Neural progenitor cell (in vitro differentiated cells): ENCODE results near the gene BRD3. TPM values are rescaled to one million over a fixed set of nuclear protein-coding genes. Genes with fewer than 3 reads are reported as not detected.
"Not testable (repeated sequence)": the region's sequence is repeated elsewhere in the genome, so short reads cannot be mapped to it uniquely, and the experiment has no call there.

Source experiments
- DNase-seq: peaks from one replicate; pipeline ENCODE4 v3.0.0-alpha.2; 2016; ENCODE audit warnings: low spot score
- H2AFZ ChIP-seq: fragments of 200-600 bp; sonication (generic); replicated peaks from 2 replicates; pipeline ENCODE4 v1.6.1; 2016; ENCODE audit warnings: antibody characterized with exemption
- H3F3A ChIP-seq: fragments of 200-600 bp; sonication (generic); 2 replicates; pipeline ENCODE4 v1.6.1; 2016; ENCODE audit warnings: antibody characterized with exemption, low read depth
- H3K27ac ChIP-seq: fragments of 200-600 bp; sonication (generic); 2 replicates; pipeline ENCODE4 v1.5.1; 2016; ENCODE audit warnings: mild to moderate bottlenecking
- H3K27me3 ChIP-seq: fragments of 200-600 bp; sonication (generic); 2 replicates; pipeline ENCODE4 v1.6.1; 2016; ENCODE audit warnings: mild to moderate bottlenecking, moderate library complexity
- H3K36me3 ChIP-seq: fragments of 200-600 bp; sonication (generic); 2 replicates; pipeline ENCODE4 v1.5.1; 2016
- H3K4me1 ChIP-seq: fragments of 200-600 bp; sonication (generic); 2 replicates; pipeline ENCODE4 v1.6.1; 2016; ENCODE audit warnings: mixed run types
- H3K4me2 ChIP-seq: fragments of 200-600 bp; sonication (generic); 2 replicates; pipeline ENCODE4 v1.6.1; 2016
- H3K4me3 ChIP-seq: fragments of 200-600 bp; sonication (generic); 2 replicates; pipeline ENCODE4 v1.5.1; 2016
- H3K79me2 ChIP-seq: fragments of 200-600 bp; sonication (generic); 2 replicates; pipeline ENCODE4 v1.6.1; 2016; ENCODE audit warnings: low read depth
- H3K9ac ChIP-seq: fragments of 200-600 bp; sonication (generic); 2 replicates; pipeline ENCODE4 v1.6.1; 2016
- H3K9me3 ChIP-seq: fragments of 200-600 bp; sonication (generic); 2 replicates; pipeline ENCODE4 v1.5.1; 2016; ENCODE audit warnings: low read depth
- H4K20me1 ChIP-seq: fragments of 200-600 bp; sonication (generic); 2 replicates; pipeline ENCODE4 v1.6.1; 2016; ENCODE audit warnings: low read depth
- H3K27ac Mint-ChIP-seq: 3 replicates; pipeline ENCODE4 v1.8.0; 2021; ENCODE audit warnings: mixed read lengths
- H3K27me3 Mint-ChIP-seq: 2 replicates; pipeline ENCODE4 v1.8.0; 2022; ENCODE audit warnings: low read depth, mild to moderate bottlenecking, inconsistent platforms, moderate library complexity, mixed read lengths; ENCODE audit not compliant: insufficient read depth
- H3K36me3 Mint-ChIP-seq: 3 replicates; pipeline ENCODE4 v1.8.0; 2021; ENCODE audit warnings: mixed read lengths
- H3K4me1 Mint-ChIP-seq: 3 replicates; pipeline ENCODE4 v1.8.0; 2021; ENCODE audit warnings: mixed read lengths
- H3K4me3 Mint-ChIP-seq: 3 replicates; pipeline ENCODE4 v1.8.0; 2021; ENCODE audit warnings: mild to moderate bottlenecking, moderate library complexity, mixed read lengths
- H3K9me3 Mint-ChIP-seq: 3 replicates; pipeline ENCODE4 v1.8.0; 2020; ENCODE audit warnings: mixed read lengths
- EZH2 ChIP-seq: fragments of 200-600 bp; sonication (generic); IDR thresholded peaks from 2 replicates; pipeline ENCODE4 v1.6.1; 2017; ENCODE audit warnings: antibody characterized with exemption, mild to moderate bottlenecking, moderate library complexity
- EZH2phosphoT487 ChIP-seq: fragments of 200-600 bp; sonication (generic); IDR thresholded peaks from 2 replicates; pipeline ENCODE4 v1.6.1; 2017; ENCODE audit warnings: antibody characterized with exemption
- total RNA-seq: library from RNA; depleted of rRNA; stranded (reverse); fragments of >200 nt; gene quantifications from 2 replicates; pipeline ENCODE4 v1.2.3, GENCODE V29; 2015; ENCODE audit warnings: low replicate concordance
- TF ChIP-seq, protein P1 (sequence below): fragments of 200-600 bp; sonication (generic); IDR thresholded peaks from 2 replicates; pipeline ENCODE4 v1.5.1; 2017; ENCODE audit warnings: antibody characterized with exemption, mild to moderate bottlenecking

BRD3 gene
- total RNA-seq, 1 donor from 2014 or later: 14.8 TPM

DNA sequence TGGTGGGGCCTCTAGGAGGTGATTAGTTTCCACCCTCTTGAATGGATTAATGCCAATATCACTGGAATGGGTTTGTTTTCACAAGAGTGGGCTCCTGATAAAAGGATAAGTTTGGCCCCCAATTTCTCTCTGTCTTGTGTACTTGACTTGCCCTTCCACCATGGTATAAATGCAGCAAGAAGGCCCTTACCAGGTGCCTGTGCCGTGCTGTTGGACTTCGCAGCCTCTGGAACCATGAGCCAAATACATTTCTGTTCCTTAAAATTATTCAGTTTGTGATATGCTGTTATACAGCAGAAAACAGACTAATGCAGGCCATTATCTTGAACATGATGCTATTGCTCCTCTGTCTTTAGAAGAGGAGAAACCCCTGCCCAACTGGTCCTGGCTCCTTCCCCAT is 17.8 kb upstream of the BRD3 start:
- Mint-ChIP-seq H3K27ac (no peak overlapping the region), H3K4me1 (no peaks in the 10 kb centered on the region), H3K36me3 (no peaks in the 10 kb centered on the region), H3K4me3 (no peak overlapping the region), H3K27me3 (peaks cover 7% of the 10 kb centered on the region), H3K9me3 (peaks cover 15% of the 10 kb centered on the region)
- TF ChIP-seq, protein P1, sequence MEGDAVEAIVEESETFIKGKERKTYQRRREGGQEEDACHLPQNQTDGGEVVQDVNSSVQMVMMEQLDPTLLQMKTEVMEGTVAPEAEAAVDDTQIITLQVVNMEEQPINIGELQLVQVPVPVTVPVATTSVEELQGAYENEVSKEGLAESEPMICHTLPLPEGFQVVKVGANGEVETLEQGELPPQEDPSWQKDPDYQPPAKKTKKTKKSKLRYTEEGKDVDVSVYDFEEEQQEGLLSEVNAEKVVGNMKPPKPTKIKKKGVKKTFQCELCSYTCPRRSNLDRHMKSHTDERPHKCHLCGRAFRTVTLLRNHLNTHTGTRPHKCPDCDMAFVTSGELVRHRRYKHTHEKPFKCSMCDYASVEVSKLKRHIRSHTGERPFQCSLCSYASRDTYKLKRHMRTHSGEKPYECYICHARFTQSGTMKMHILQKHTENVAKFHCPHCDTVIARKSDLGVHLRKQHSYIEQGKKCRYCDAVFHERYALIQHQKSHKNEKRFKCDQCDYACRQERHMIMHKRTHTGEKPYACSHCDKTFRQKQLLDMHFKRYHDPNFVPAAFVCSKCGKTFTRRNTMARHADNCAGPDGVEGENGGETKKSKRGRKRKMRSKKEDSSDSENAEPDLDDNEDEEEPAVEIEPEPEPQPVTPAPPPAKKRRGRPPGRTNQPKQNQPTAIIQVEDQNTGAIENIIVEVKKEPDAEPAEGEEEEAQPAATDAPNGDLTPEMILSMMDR: no peak
- TF ChIP-seq EZH2phosphoT487: no peak
- Histone ChIP-seq H3K36me3 (no peaks in the 10 kb centered on the region), H3F3A (no peaks in the 10 kb centered on the region), H4K20me1 (no peaks in the 10 kb centered on the region), H3K4me1 (no peaks in the 10 kb centered on the region), H3K9ac (no peak overlapping the region), H2AFZ (no peak overlapping the region), H3K27ac (no peak overlapping the region), H3K79me2 (no peaks in the 10 kb centered on the region), H3K4me3 (no peak overlapping the region), H3K27me3 (no peaks in the 10 kb centered on the region), H3K4me2 (no peak overlapping the region), H3K9me3 (no peaks in the 10 kb centered on the region)
- DNase-seq: no peak

DNA sequence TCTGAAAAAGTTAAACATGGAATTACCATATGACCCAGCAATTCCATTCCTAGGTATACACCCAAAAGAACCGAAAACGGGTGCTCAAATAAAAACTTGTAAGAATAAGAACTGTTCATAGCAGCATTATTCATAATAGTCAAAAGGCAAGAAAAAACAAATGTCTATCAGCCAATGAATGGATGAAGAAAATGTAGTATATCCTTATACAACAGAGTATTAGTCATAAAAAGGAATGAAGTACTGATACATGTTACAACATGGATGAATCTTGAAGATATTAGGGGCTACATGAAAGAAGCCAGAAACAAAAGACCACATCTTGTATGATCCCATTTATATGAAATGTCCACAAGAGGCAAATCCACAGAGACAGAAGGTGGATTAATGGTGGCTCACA is 15.6 kb upstream of the BRD3 start:
- H3K4me3 Mint-ChIP-seq: no peak overlapping the region
- no peak overlapping the region for H3K9ac ChIP-seq
- no peaks in the 10 kb centered on the region for H3F3A ChIP-seq
- TF ChIP-seq EZH2: no peak
- no peaks in the 10 kb centered on the region for H4K20me1 ChIP-seq
- no peak overlapping the region for H3K4me2 ChIP-seq
- peaks cover 7% of the 10 kb centered on the region for H3K27me3 Mint-ChIP-seq
- no peak overlapping the region for H3K27ac Mint-ChIP-seq
- DNase-seq: no peak
- no peaks in the 10 kb centered on the region for H3K79me2 ChIP-seq
- H3K4me1 Mint-ChIP-seq: no peaks in the 10 kb centered on the region
- H3K27ac ChIP-seq: no peak overlapping the region
- H3K27me3 ChIP-seq: no peaks in the 10 kb centered on the region
- H3K4me1 ChIP-seq: no peaks in the 10 kb centered on the region
- H3K36me3 ChIP-seq: no peaks in the 10 kb centered on the region
- H3K9me3 Mint-ChIP-seq: peaks cover 19% of the 10 kb centered on the region
- H2AFZ ChIP-seq: no peak overlapping the region
- no peaks in the 10 kb centered on the region for H3K36me3 Mint-ChIP-seq
- no peaks in the 10 kb centered on the region for H3K9me3 ChIP-seq
- no peak overlapping the region for H3K4me3 ChIP-seq

DNA sequence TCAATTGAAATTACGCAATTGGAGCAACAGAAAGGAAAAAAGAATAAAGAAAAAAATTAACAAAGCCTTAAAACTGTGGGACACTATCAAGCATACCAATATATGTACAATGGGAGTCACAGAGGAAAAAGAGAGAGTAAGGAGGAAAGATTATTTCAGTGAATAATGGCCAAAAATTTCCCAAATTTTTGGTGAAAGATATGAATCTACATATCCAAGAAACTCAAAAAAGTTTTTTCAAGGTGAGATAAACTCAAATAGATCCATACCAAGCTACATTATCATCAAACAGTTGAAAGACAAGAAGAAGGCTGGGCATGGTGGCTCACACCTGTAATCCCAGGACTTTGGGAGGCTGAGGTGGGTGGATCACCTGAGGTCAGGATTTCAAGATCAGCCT is 8.8 kb upstream of the BRD3 start:
- Histone ChIP-seq H2AFZ (no peak overlapping the region), H3K79me2 (no peaks in the 10 kb centered on the region), H3K27me3 (no peaks in the 10 kb centered on the region), H3F3A (no peaks in the 10 kb centered on the region), H3K9me3 (peaks cover 4% of the 10 kb centered on the region), H3K27ac (no peak overlapping the region), H3K4me2 (no peak overlapping the region), H4K20me1 (no peaks in the 10 kb centered on the region), H3K36me3 (no peaks in the 10 kb centered on the region), H3K4me1 (no peaks in the 10 kb centered on the region), H3K4me3 (no peak overlapping the region), H3K9ac (no peak overlapping the region)
- Mint-ChIP-seq H3K36me3 (no peaks in the 10 kb centered on the region), H3K4me3 (no peak overlapping the region), H3K27ac (no peak overlapping the region), H3K27me3 (peaks cover 13% of the 10 kb centered on the region), H3K4me1 (no peaks in the 10 kb centered on the region), H3K9me3 (peaks cover 34% of the 10 kb centered on the region)
- TF ChIP-seq EZH2 (no peak), EZH2phosphoT487 (no peak)
- TF ChIP-seq, protein P1: no peak
- DNase-seq: no peak

DNA sequence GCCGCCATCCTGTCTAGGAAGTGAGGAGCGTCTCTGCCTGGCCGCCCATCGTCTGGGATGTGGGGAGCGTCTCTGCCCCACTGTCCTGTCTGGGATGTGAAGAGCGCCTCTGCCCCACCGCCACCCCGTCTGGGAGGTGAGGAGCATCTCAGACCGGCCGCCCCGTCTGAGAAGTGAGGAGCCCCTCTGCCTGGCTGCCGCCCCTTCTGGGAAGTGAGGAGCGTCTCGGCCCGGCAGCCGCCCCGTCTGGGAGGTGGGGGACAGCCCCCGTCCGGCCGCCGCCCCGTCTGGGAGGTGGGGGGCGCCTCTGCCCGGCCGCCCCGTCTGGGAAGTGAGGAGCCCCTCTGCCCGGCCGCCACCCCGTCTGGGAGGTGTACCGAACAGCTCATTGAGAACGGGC is 7.9 kb upstream of the BRD3 start:
- H3K27ac Mint-ChIP-seq, DNase-seq, H3K4me3 Mint-ChIP-seq, H3K79me2 ChIP-seq, H3F3A ChIP-seq, H3K36me3 Mint-ChIP-seq, H3K9ac ChIP-seq, H3K4me1 ChIP-seq, H3K36me3 ChIP-seq, H2AFZ ChIP-seq, H3K4me1 Mint-ChIP-seq, H3K9me3 ChIP-seq, H4K20me1 ChIP-seq, H3K27me3 ChIP-seq, H3K4me3 ChIP-seq, H3K27ac ChIP-seq, H3K4me2 ChIP-seq: not testable (repeated sequence)
- Mint-ChIP-seq H3K27me3 (peaks cover 11% of the 10 kb centered on the region), H3K9me3 (peaks cover 40% of the 10 kb centered on the region)
